Osteocyte (in vitro differentiated cells): ENCODE data around the gene TCL1B. TPM values are rescaled to one million over a fixed set of nuclear protein-coding genes. Genes with fewer than 3 reads are reported as not detected.

Experiments
- DNase-seq: peaks from one replicate; pipeline ENCODE4 v3.0.0; 2021; ENCODE audit warnings: mixed read lengths; ENCODE audit not compliant: unreplicated experiment; ENCODE audit errors: extremely low spot score
- H3K27ac Mint-ChIP-seq: one replicate; pipeline ENCODE4 v1.8.0; 2021; ENCODE audit warnings: mild to moderate bottlenecking, mixed read lengths; ENCODE audit not compliant: unreplicated experiment
- H3K27me3 Mint-ChIP-seq: one replicate; pipeline ENCODE4 v1.8.0; 2021; ENCODE audit warnings: mixed read lengths; ENCODE audit not compliant: unreplicated experiment
- H3K36me3 Mint-ChIP-seq: one replicate; pipeline ENCODE4 v1.8.0; 2021; ENCODE audit warnings: mixed read lengths; ENCODE audit not compliant: unreplicated experiment
- H3K4me1 Mint-ChIP-seq: one replicate; pipeline ENCODE4 v1.8.0; 2021; ENCODE audit warnings: mixed read lengths; ENCODE audit not compliant: unreplicated experiment
- H3K4me3 Mint-ChIP-seq: one replicate; pipeline ENCODE4 v1.8.0; 2021; ENCODE audit warnings: mild to moderate bottlenecking, moderate library complexity, mixed read lengths; ENCODE audit not compliant: unreplicated experiment
- H3K9me3 Mint-ChIP-seq: one replicate; pipeline ENCODE4 v1.8.0; 2021; ENCODE audit warnings: mixed read lengths; ENCODE audit not compliant: unreplicated experiment
- CTCF ChIP-seq: fragments of 200-600 bp; sonication (generic); IDR thresholded peaks from 2 replicates; pipeline ENCODE4 v1.5.0; 2021; ENCODE audit warnings: antibody characterized with exemption, mild to moderate bottlenecking, moderate library complexity
- total RNA-seq: library from RNA; stranded (reverse); gene quantifications from 2 replicates; pipeline ENCODE4 v1.2.1, GENCODE V29; 2021

The TCL1B gene
- total RNA-seq, 1 donor from 2014 or later = not detected

GRCh38 chr14:95730126-95730525 lies 43.9 kb downstream of the TCL1B start:
- Mint-ChIP-seq H3K27me3 (peaks cover 34% of the 10 kb centered on the region), H3K27ac (no peak overlapping the region), H3K36me3 (no peaks in the 10 kb centered on the region), H3K4me1 (no peaks in the 10 kb centered on the region), H3K9me3 (no peaks in the 10 kb centered on the region), H3K4me3 (no peak overlapping the region)
- peak; percentile 1 for DNase-seq
- TF ChIP-seq CTCF = no peak

GRCh38 chr14:95733212-95733611 lies 47.0 kb downstream of the TCL1B start:
- DNase-seq = no peak
- Mint-ChIP-seq H3K4me3 (no peak overlapping the region), H3K27ac (no peak overlapping the region), H3K9me3 (no peaks in the 10 kb centered on the region), H3K36me3 (no peaks in the 10 kb centered on the region), H3K27me3 (peaks cover 33% of the 10 kb centered on the region), H3K4me1 (no peaks in the 10 kb centered on the region)
- TF ChIP-seq CTCF = no peak

GRCh38 chr14:95739356-95739755 lies 53.1 kb downstream of the TCL1B start:
- DNase-seq = no peak
- Mint-ChIP-seq H3K4me1 (no peaks in the 10 kb centered on the region), H3K27ac (no peak overlapping the region), H3K36me3 (no peaks in the 10 kb centered on the region), H3K4me3 (no peak overlapping the region), H3K9me3 (no peaks in the 10 kb centered on the region), H3K27me3 (peaks cover 7% of the 10 kb centered on the region)
- no peak for TF ChIP-seq CTCF

GRCh38 chr14:95741038-95741490 lies 54.8 kb downstream of the TCL1B start:
- Mint-ChIP-seq H3K27me3 (no peaks in the 10 kb centered on the region), H3K4me3 (no peak overlapping the region), H3K9me3 (no peaks in the 10 kb centered on the region), H3K36me3 (no peaks in the 10 kb centered on the region), H3K27ac (no peak overlapping the region), H3K4me1 (no peaks in the 10 kb centered on the region)
- no peak for DNase-seq
- TF ChIP-seq CTCF = no peak

GRCh38 chr14:95741781-95742180 lies 55.6 kb downstream of the TCL1B start:
- Mint-ChIP-seq H3K9me3 (no peaks in the 10 kb centered on the region), H3K4me3 (no peak overlapping the region), H3K27me3 (no peaks in the 10 kb centered on the region), H3K27ac (no peak overlapping the region), H3K4me1 (no peaks in the 10 kb centered on the region), H3K36me3 (no peaks in the 10 kb centered on the region)
- no peak for DNase-seq
- TF ChIP-seq CTCF = no peak

Other genes starting within 250 kb of the TCL1B start
- 105 and 114 TPM in 2 replicates for gene SYNE3, start 169.8 kb upstream of the TCL1B start, total RNA-seq
- 53.1 and 55.1 TPM in 2 replicates for gene GLRX5, start 151.4 kb upstream of the TCL1B start, total RNA-seq
- not detected in 2 replicates for gene TCL1A, start 27.7 kb downstream of the TCL1B start, total RNA-seq
- gene TUNAR, start 190.4 kb downstream of the TCL1B start, total RNA-seq = 0.27 and 0.31 TPM in 2 replicates